ENCODE measurements around the gene PER3.
A peak's percentile ranks its signal among the peaks of the same experiment; 100 is the strongest.

The PER3 gene

DNA sequence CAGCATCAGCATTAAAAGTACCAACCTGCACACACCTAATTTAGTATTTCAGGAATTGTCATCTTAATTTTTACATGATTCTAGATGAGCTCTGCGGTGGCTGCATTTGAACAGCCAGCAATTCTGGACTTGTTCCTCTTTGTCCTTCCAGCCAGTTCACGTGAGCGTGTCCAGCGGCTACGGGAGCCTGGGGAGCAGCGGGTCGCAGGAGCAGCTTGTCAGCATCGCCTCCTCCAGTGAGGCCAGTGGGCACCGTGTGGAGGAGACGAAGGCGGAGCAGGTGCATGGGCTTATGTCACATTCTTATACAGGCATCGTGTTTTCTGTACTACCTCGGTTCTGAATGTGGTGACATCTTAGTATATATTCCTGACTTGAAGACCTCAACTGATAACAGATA is 25.7 kb downstream of the PER3 start:
- H3K4me3 ChIP-seq (ENCODE audit: low read length): no peak overlapping the region
- no peak for DNase-seq (ENCODE audit: low read depth)
- TF ChIP-seq, protein P1, sequence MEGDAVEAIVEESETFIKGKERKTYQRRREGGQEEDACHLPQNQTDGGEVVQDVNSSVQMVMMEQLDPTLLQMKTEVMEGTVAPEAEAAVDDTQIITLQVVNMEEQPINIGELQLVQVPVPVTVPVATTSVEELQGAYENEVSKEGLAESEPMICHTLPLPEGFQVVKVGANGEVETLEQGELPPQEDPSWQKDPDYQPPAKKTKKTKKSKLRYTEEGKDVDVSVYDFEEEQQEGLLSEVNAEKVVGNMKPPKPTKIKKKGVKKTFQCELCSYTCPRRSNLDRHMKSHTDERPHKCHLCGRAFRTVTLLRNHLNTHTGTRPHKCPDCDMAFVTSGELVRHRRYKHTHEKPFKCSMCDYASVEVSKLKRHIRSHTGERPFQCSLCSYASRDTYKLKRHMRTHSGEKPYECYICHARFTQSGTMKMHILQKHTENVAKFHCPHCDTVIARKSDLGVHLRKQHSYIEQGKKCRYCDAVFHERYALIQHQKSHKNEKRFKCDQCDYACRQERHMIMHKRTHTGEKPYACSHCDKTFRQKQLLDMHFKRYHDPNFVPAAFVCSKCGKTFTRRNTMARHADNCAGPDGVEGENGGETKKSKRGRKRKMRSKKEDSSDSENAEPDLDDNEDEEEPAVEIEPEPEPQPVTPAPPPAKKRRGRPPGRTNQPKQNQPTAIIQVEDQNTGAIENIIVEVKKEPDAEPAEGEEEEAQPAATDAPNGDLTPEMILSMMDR (conservative IDR thresholded peaks at IDR 0.05; ENCODE audit: low read length): no peak

DNA sequence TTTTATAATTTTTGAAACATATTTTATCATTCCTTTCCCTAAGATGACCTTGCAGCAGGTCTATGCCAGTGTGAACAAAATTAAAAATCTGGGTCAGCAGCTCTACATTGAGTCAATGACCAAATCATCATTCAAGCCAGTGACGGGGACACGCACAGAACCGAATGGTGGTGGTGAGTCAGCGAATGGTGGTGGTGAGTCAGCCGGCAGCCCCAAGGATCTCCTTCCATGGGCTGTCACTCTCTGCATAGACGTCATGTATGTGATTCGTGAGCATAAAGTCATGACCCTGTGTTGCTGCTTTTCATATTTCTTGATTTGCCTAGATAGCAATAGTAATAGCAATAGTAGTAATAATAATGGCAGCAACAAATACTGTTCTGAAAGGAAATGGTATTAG is 26.3 kb downstream of the PER3 start:
- TF ChIP-seq, protein P1 (conservative IDR thresholded peaks at IDR 0.05; ENCODE audit: low read length): no peak
- no peak overlapping the region for H3K4me3 ChIP-seq (ENCODE audit: low read length)
- DNase-seq (ENCODE audit: low read depth): peak; percentile 68

DNA sequence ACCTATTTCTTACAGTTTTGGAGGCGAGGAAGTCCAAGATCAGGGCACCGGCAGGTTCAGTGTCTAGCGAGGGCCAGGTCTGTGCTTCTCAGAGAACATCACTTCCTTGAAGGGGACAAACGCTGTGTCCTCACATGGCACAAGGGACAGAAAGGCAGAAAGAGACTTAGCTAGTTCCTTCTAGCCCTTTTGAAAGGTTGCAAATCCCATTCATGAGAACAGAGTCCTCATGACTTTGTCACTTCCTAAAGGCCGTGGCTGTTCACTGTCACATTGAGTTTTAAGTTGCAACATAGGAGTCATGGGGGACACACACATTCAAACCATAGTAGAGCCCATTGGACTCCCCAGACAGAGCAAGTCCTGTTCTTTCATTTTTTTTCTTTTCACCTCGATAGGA is 27.4 kb downstream of the PER3 start:
- no peak overlapping the region for H3K4me3 ChIP-seq (ENCODE audit: low read length)
- DNase-seq (ENCODE audit: low read depth): no peak
- TF ChIP-seq, protein P1 (conservative IDR thresholded peaks at IDR 0.05; ENCODE audit: low read length): no peak

DNA sequence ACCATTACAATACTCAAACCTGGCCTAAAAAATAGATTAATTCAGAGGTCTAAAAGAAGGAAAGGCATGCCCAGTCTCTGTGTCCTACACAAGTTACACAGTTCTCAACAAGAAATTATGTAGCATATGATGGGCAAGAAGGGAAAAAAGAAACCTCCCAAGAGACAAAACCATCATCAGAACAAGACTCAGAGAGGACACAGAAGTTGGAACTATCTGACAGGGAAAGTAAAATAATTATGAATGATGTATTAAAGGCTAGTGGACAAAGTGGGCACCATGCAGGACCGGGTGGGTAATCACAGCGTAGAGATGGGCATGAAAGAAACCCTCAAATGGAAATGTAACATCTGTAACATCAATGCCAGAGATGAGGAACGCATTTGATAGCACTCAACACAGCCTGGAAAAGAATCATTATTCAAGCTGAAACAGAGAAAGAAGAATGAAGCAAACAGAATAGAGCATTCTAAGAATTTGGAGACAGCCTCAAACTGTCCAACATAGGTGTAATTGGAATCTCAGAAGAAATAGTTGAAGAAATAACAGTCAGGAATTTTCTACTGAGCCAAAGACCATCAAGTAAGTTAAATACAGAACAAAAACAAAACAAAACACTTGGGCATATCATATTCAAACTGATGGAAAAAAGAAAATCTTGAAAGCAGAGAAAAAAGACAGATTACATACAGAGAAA is 29.7 kb downstream of the PER3 start:
- TF ChIP-seq, protein P1 (conservative IDR thresholded peaks at IDR 0.05; ENCODE audit: low read length): no peak
- no peak overlapping the region for H3K4me3 ChIP-seq (ENCODE audit: low read length)
- DNase-seq (ENCODE audit: low read depth): no peak

DNA sequence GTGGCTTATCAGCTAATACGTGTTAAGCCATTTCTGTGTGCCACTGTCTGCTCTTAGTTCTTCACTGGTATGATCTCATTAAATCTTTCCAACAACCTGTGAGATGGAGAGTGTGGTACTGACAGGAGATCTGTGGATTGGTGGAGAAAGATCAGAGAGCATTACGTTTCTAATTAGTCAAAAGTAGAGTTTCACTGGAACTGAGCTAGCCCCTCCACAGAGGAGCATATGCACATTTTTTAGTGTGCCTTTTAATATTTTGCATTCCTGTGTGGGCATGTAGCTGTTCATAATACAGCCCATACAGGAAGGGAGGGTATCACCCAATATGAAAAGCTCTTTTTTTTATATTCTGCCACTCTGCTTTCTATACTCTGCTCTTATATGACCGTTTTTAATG is 37.2 kb downstream of the PER3 start:
- TF ChIP-seq, protein P1 (conservative IDR thresholded peaks at IDR 0.05; ENCODE audit: low read length): no peak
- no peak for DNase-seq (ENCODE audit: low read depth)
- no peak overlapping the region for H3K4me3 ChIP-seq (ENCODE audit: low read length)

DNA sequence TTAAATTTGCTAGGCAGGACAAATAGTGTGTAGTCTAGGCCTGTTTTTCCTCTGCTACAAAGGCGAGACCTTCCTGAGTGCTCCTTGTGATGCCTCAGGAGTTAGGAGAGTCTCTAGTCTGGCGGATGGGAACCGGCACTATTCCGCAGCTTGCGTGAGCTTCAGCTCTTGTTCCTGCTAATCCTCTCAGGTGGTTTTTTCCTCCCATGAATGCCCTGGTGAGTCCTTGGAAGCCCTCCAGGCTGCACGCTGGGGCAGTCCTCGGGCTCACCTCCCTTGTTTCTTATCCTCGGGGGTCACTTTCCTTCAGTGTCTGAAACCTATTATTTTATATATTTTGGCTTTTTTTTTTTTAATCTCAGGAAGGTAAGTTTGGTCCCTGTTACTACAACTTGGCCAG is 40.6 kb downstream of the PER3 start:
- no peak for DNase-seq (ENCODE audit: low read depth)
- TF ChIP-seq, protein P1 (conservative IDR thresholded peaks at IDR 0.05; ENCODE audit: low read length): no peak
- H3K4me3 ChIP-seq (ENCODE audit: low read length): no peak overlapping the region

DNA sequence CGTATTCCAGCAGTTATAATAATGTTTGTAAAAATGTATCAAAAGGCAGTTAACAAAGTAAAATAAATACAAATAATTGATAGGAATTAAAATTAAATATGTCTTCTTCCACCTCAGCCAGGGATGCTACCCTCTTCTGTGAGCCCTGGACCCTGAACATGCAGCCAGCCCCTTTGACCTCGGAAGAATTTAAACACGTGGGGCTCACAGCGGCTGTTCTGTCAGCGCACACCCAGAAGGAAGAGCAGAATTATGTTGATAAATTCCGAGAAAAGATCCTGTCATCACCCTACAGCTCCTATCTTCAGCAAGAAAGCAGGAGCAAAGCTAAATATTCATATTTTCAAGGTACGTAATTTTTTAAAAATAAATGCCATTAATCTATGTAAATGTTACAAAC is 42.3 kb downstream of the PER3 start:
- no peak for DNase-seq (ENCODE audit: low read depth)

More for the DNA sequence above, 42.3 kb downstream of the PER3 start:
- TF ChIP-seq, protein P1 (conservative IDR thresholded peaks at IDR 0.05; ENCODE audit: low read length): no peak
- H3K4me3 ChIP-seq (ENCODE audit: low read length): peak overlapping the region; percentile 5; the same call in 1 of the 2 replicates
